Measurements from ENCODE around the gene ANKRD11. TPM values are rescaled to one million over a fixed set of nuclear protein-coding genes. Genes with fewer than 3 reads are reported as not detected.

The ANKRD11 gene
- polyA plus RNA-seq, 4 donors, result 48.4 to 86.7 (median 65.5) TPM

DNA sequence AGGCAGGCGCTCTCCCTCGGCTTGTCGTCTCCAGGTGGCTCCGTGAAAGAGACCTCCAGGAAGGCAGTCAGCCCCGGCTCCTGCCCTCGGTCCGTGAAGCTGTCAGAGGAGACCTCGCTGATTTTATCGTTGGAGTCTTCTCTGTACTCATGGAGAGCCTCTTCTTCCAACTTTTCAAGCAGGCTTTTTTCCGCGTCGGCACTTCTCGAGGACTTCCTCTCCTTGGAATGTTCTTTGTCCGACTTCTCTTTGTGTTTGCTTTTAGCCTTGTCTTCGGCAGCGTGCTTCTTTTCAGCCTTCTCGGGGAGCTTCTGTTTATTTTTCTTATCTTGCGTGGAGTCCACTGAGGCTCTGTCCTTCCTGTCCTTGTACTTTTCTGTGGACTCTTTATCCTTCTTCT, 207.8 kb downstream of the ANKRD11 start:
- no peak for DNase-seq
- 93 to 95% (median 94%) methylated on average over 18 of the region's 18 CpGs for WGBS, 3 donors
- Histone ChIP-seq H3K27me3 (ENCODE audit: control insufficient read depth in 3 of 3, insufficient read depth in 3 of 3, low read length in 3 of 3) (no peaks in the 10 kb centered on the region), H3K9me3 (ENCODE audit: control insufficient read depth in 2 of 2, insufficient read depth in 1 of 2, low read depth in 1 of 2, low read length in 1 of 2) (peaks cover 0 to 31% of the 10 kb centered on the region in 2 donors), H3K4me1 (ENCODE audit: control insufficient read depth in 3 of 3, insufficient read depth in 2 of 3, low read depth in 1 of 3, low read length in 2 of 3) (no peaks in the 10 kb centered on the region), H3K27ac (ENCODE audit: low read depth in 1 of 3, low read length in 2 of 3) (no peak overlapping the region), H3K36me3 (ENCODE audit: control insufficient read depth in 3 of 3, insufficient read depth in 2 of 3, low read depth in 1 of 3, low read length in 3 of 3) (peaks cover 24 to 86% (median 31%) of the 10 kb centered on the region in 3 donors), H3K4me3 (ENCODE audit: low read depth in 1 of 3, low read length in 3 of 3) (no peak overlapping the region)
- no peak for FAIRE-seq

DNA sequence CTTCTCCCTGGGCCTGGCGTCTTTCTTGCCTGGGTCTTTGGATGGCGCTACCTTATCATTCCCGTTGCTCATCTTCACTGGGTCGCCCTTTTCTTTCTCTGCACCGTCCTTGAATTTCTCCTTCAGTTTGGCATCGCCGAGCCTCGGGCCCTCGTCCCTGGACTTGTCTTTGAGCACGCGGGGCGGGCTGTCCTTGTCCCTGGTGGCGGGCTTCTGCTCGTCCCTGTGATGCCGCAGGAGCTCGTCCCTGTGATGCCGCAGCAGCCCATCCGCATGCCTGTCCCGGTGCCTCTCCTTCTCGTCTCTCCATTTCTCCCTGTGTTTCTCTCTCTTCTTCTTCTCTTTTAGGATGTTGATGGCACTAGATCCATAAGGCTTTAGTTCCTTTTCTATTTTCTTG, 208.5 kb downstream of the ANKRD11 start:
- no peaks in the 10 kb centered on the region for H3K4me1 ChIP-seq (ENCODE audit: control insufficient read depth in 3 of 3, insufficient read depth in 2 of 3, low read depth in 1 of 3, low read length in 2 of 3)
- WGBS, 3 donors, result 97% methylated on average over 20 of the region's 20 CpGs
- peaks cover 20 to 85% (median 34%) of the 10 kb centered on the region in 3 donors for H3K36me3 ChIP-seq (ENCODE audit: control insufficient read depth in 3 of 3, insufficient read depth in 2 of 3, low read depth in 1 of 3, low read length in 3 of 3)
- no peaks in the 10 kb centered on the region for H3K27me3 ChIP-seq (ENCODE audit: control insufficient read depth in 3 of 3, insufficient read depth in 3 of 3, low read length in 3 of 3)
- peaks cover 0 to 31% of the 10 kb centered on the region in 2 donors for H3K9me3 ChIP-seq (ENCODE audit: control insufficient read depth in 2 of 2, insufficient read depth in 1 of 2, low read depth in 1 of 2, low read length in 1 of 2)
- H3K4me3 ChIP-seq (ENCODE audit: low read depth in 1 of 3, low read length in 3 of 3), result no peak overlapping the region
- no peak overlapping the region for H3K27ac ChIP-seq (ENCODE audit: low read depth in 1 of 3, low read length in 2 of 3)
- FAIRE-seq (no peak), DNase-seq (no peak)

DNA sequence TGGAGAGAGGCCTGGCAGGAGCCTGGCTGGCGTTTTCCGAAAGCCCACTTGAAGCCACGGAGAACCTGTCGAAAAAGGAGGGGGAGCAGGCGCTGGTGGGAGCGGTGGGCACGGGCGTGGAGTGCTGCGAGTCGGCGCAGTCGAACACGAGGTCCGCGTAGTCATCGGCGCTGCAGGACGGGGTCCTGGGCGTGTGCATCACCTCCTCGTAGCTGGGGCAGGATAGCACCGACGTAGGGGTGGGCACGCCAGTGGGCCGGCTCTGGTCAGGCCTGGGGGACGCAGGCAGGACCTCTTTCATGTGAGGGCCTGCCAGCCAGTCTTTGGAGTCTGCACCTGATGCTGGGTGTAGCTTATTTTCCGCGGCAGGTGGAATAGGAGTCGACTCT, 209.2 kb downstream of the ANKRD11 start:
- H3K4me1 ChIP-seq (ENCODE audit: control insufficient read depth in 3 of 3, insufficient read depth in 2 of 3, low read depth in 1 of 3, low read length in 2 of 3), result no peaks in the 10 kb centered on the region
- no peak overlapping the region for H3K4me3 ChIP-seq (ENCODE audit: low read depth in 1 of 3, low read length in 3 of 3)
- H3K27ac ChIP-seq (ENCODE audit: low read depth in 1 of 3, low read length in 2 of 3), result no peak overlapping the region
- 95 to 98% (median 98%) methylated on average over 28 of the region's 28 CpGs for WGBS, 3 donors
- no peak for FAIRE-seq
- H3K36me3 ChIP-seq (ENCODE audit: control insufficient read depth in 3 of 3, insufficient read depth in 2 of 3, low read depth in 1 of 3, low read length in 3 of 3), result peaks cover 18 to 87% (median 34%) of the 10 kb centered on the region in 3 donors
- no peaks in the 10 kb centered on the region for H3K27me3 ChIP-seq (ENCODE audit: control insufficient read depth in 3 of 3, insufficient read depth in 3 of 3, low read length in 3 of 3)
- H3K9me3 ChIP-seq (ENCODE audit: control insufficient read depth in 2 of 2, insufficient read depth in 1 of 2, low read depth in 1 of 2, low read length in 1 of 2), result peaks cover 0 to 31% of the 10 kb centered on the region in 2 donors
- no peak for DNase-seq

GRCh38 chr16:89280546-89281188, 209.7 kb downstream of the ANKRD11 start:
- DNase-seq (no peak), FAIRE-seq (no peak)
- WGBS, 3 donors, result 96 to 98% (median 96%) methylated on average over 36 to 44 of the region's 44 CpGs
- Histone ChIP-seq H3K36me3 (ENCODE audit: control insufficient read depth in 3 of 3, insufficient read depth in 2 of 3, low read depth in 1 of 3, low read length in 3 of 3) (peaks cover 16 to 87% (median 29%) of the 10 kb centered on the region in 3 donors), H3K9me3 (ENCODE audit: control insufficient read depth in 2 of 2, insufficient read depth in 1 of 2, low read depth in 1 of 2, low read length in 1 of 2) (peaks cover 0 to 31% of the 10 kb centered on the region in 2 donors), H3K27me3 (ENCODE audit: control insufficient read depth in 3 of 3, insufficient read depth in 3 of 3, low read length in 3 of 3) (no peaks in the 10 kb centered on the region), H3K4me1 (ENCODE audit: control insufficient read depth in 3 of 3, insufficient read depth in 2 of 3, low read depth in 1 of 3, low read length in 2 of 3) (no peaks in the 10 kb centered on the region), H3K27ac (ENCODE audit: low read depth in 1 of 3, low read length in 2 of 3) (no peak overlapping the region), H3K4me3 (ENCODE audit: low read depth in 1 of 3, low read length in 3 of 3) (no peak overlapping the region)

DNA sequence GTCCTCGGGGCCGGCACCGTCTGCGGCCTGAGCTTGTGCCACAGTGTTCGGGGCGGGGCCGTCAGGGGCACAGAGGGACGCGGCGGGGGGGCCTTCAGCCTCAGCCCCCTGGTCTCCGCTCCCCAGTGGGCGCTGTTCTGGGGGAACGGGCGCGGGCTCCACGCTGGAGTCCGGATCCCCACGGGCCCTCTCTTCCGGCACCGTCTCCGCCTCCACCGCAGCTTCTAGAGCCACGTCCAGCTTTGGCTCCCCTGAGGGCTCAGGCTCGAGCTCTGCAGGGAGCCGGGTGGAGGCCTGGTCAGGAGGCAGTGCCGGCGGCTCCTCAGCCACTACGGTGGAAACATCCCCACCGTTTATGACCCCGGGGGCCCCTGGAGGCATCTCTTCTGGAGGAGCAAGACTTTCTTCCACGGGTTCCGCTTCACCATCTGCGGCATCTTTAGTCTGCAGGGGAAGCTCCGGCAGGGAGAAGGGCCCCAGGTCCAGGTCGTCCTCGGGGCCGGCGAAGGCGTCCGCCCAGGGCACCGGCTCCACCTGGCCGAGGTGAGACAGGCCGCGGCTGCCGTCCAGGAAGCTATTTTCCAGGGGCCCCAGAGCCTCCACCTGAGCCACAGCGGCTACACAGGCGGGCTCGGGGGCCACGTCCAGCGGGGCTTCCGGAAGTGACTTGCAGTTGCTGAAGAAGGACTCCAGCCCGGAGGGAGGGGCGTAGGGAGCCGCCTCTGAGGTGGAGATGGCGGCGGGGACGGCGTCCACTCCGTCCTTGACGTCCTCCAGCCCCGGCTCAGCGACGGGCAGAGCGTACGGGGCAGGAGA, 210.5 kb downstream of the ANKRD11 start:
- peaks cover 0 to 29% of the 10 kb centered on the region in 2 donors for H3K9me3 ChIP-seq (ENCODE audit: control insufficient read depth in 2 of 2, insufficient read depth in 1 of 2, low read depth in 1 of 2, low read length in 1 of 2)
- no peak overlapping the region for H3K27ac ChIP-seq (ENCODE audit: low read depth in 1 of 3, low read length in 2 of 3)
- DNase-seq (no peak), FAIRE-seq (no peak)
- WGBS, 3 donors, result 96 to 97% (median 96%) methylated on average over 52 to 65 of the region's 65 CpGs
- H3K27me3 ChIP-seq (ENCODE audit: control insufficient read depth in 3 of 3, insufficient read depth in 3 of 3, low read length in 3 of 3), result no peaks in the 10 kb centered on the region
- H3K4me1 ChIP-seq (ENCODE audit: control insufficient read depth in 3 of 3, insufficient read depth in 2 of 3, low read depth in 1 of 3, low read length in 2 of 3), result peaks cover 0 to 3% (median 0%) of the 10 kb centered on the region in 3 donors
- H3K4me3 ChIP-seq (ENCODE audit: low read depth in 1 of 3, low read length in 3 of 3), result no peak overlapping the region
- peaks cover 16 to 87% (median 30%) of the 10 kb centered on the region in 3 donors for H3K36me3 ChIP-seq (ENCODE audit: control insufficient read depth in 3 of 3, insufficient read depth in 2 of 3, low read depth in 1 of 3, low read length in 3 of 3)

DNA sequence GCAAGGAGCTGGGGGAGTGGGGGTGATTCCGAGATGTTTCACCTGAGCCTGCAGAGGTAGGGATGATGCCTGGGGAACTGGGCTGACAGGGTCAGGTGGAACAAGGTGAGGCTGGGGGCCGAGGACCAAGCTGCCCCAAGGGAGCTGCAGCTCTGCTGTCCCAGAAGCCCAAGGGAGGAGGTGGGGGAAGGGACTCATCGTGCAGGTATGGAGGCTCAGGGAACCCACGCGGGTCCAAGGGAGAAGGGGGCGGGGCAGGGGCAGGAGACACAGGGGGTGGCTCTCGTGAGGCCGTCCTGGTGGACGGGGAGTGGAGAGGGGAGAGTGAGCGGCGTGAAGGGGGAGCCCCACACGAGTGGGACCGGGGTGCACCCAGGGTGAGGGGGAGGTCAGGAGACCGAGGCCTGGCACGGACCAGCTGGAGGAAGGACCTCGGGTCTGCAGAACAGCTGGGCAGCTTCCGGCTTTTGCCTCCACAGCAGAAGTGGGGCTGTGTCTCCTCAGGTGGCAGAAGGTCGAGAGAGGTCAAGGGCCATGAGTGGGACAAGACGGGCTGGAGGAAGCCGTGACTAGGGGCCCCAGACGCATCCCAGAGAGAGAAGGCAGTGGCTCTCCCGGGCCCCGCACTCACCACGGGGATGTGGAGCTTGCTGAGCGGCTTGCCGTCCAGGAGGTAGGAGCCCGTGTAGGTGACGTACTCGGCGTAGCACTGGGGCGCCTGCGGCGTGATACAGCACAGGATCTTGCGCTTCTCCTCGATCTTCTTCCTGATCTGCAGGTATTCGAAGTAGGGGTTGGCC, 211.7 kb downstream of the ANKRD11 start:
- WGBS, 3 donors, result 92 to 93% (median 92%) methylated on average over 36 of the region's 36 CpGs
- DNase-seq, result no peak
- H3K4me1 ChIP-seq (ENCODE audit: control insufficient read depth in 3 of 3, insufficient read depth in 2 of 3, low read depth in 1 of 3, low read length in 2 of 3), result peaks cover 0 to 5% (median 3%) of the 10 kb centered on the region in 3 donors
- H3K27me3 ChIP-seq (ENCODE audit: control insufficient read depth in 3 of 3, insufficient read depth in 3 of 3, low read length in 3 of 3), result no peaks in the 10 kb centered on the region
- FAIRE-seq, result no peak
- no peak overlapping the region for H3K27ac ChIP-seq (ENCODE audit: low read depth in 1 of 3, low read length in 2 of 3)
- peaks cover 0 to 24% of the 10 kb centered on the region in 2 donors for H3K9me3 ChIP-seq (ENCODE audit: control insufficient read depth in 2 of 2, insufficient read depth in 1 of 2, low read depth in 1 of 2, low read length in 1 of 2)
- H3K4me3 ChIP-seq (ENCODE audit: low read depth in 1 of 3, low read length in 3 of 3), result no peak overlapping the region
- H3K36me3 ChIP-seq (ENCODE audit: control insufficient read depth in 3 of 3, insufficient read depth in 2 of 3, low read depth in 1 of 3, low read length in 3 of 3), result peaks cover 17 to 92% (median 31%) of the 10 kb centered on the region in 3 donors

DNA sequence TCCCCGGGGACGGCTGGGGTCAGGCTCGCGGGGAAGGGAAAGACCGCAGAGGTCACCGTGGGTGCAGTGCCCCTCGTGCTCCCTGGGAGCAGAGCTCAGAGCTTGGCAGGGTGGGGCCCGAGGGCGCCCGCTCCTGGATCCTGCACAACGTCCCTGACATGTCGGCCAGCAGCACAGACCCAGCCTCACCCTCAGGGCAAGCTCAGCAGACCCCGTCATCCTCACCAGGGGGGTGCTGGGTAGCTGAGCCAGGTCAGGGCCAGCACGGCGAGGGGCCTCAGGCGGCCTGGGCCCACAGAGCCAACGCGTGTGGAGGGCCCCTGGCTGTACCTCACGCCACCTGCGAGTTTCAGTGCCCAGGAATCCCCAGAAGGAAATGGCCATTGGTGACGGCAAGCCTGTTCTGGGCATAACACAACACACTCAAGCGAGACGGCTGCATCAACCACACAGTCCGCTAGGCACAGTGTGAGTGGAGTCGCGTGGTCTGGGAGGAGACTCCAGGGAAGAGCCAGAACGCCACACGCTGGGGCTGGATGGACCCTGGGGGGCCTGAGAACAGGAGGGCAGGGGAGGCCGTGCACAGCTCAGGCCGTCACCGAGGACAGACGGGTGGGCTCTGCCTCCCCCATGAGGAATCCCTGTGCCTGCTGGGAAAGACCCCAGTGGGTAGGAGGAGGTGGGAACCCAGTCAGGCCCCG, 212.6 kb downstream of the ANKRD11 start:
- peaks cover 18 to 93% (median 28%) of the 10 kb centered on the region in 3 donors for H3K36me3 ChIP-seq (ENCODE audit: control insufficient read depth in 3 of 3, insufficient read depth in 2 of 3, low read depth in 1 of 3, low read length in 3 of 3)
- no peak for DNase-seq
- FAIRE-seq, result no peak

More for the DNA sequence above, 212.6 kb downstream of the ANKRD11 start:
- Histone ChIP-seq H3K4me1 (ENCODE audit: control insufficient read depth in 3 of 3, insufficient read depth in 2 of 3, low read depth in 1 of 3, low read length in 2 of 3) (peaks cover 0 to 5% (median 3%) of the 10 kb centered on the region in 3 donors), H3K4me3 (ENCODE audit: low read depth in 1 of 3, low read length in 3 of 3) (no peak overlapping the region), H3K27ac (ENCODE audit: low read depth in 1 of 3, low read length in 2 of 3) (no peak overlapping the region), H3K9me3 (ENCODE audit: control insufficient read depth in 2 of 2, insufficient read depth in 1 of 2, low read depth in 1 of 2, low read length in 1 of 2) (peaks cover 0 to 17% of the 10 kb centered on the region in 2 donors), H3K27me3 (ENCODE audit: control insufficient read depth in 3 of 3, insufficient read depth in 3 of 3, low read length in 3 of 3) (no peaks in the 10 kb centered on the region)
- 89 to 92% (median 90%) methylated on average over 33 of the region's 33 CpGs for WGBS, 3 donors

Data from small intestine (tissue), 7 donors.